ENCODE measurements around the gene LBX1.
A peak's percentile ranks its signal among the peaks of the same experiment; 100 is the strongest.

LBX1 gene, protein sequence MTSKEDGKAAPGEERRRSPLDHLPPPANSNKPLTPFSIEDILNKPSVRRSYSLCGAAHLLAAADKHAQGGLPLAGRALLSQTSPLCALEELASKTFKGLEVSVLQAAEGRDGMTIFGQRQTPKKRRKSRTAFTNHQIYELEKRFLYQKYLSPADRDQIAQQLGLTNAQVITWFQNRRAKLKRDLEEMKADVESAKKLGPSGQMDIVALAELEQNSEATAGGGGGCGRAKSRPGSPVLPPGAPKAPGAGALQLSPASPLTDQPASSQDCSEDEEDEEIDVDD

DNA sequence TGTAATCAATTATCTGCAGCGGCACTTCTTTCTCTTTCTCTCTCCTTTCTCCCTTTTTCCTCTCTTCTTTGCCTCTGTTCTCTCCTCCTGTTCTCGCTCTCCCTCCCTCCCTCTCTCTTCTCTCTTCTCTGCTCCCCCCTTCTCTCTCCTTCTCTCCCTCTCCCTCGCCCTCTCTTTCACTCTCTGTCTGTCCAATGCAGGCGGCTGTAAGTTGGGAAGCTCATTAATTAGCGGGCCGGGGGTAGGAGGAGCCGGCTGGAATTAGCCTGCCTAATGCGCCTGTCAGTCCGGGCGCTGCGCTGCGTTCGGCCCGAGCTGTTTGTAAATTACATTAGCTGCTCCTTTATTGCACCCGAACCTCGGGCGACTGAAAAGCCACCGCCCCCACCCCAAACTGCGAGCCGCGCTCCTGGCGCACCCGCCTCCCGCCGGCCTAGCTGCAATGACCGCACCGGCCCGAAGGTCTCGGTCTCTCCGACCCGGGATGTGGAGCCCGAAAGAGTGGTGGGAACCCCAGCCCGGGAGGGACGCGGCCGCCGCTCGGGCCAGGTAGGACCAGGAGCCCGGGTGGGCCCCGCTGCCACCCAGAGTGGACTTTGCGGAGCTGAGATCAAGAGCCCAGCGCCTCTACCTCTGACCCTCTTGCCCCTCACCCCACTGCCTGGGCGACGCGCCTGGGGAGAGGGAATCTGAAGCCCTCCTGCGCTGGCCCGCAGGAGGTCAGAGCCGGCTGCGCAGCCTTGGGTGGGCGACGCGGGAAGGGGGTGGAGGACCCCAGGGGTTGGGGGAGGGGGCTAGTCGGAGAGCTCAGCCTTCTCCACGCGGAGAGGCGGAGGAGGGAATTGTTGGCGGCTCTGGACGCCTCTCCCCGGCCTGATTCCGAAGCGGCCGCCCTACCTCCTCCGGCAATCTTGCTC, at the start of gene LBX1:
Gene LBX1, minus strand, starts transcription at position 198 of the 917 bp plus-strand sequence. CDS start 648 bp downstream, outside the sequence.
- TF ChIP-seq, protein P1, sequence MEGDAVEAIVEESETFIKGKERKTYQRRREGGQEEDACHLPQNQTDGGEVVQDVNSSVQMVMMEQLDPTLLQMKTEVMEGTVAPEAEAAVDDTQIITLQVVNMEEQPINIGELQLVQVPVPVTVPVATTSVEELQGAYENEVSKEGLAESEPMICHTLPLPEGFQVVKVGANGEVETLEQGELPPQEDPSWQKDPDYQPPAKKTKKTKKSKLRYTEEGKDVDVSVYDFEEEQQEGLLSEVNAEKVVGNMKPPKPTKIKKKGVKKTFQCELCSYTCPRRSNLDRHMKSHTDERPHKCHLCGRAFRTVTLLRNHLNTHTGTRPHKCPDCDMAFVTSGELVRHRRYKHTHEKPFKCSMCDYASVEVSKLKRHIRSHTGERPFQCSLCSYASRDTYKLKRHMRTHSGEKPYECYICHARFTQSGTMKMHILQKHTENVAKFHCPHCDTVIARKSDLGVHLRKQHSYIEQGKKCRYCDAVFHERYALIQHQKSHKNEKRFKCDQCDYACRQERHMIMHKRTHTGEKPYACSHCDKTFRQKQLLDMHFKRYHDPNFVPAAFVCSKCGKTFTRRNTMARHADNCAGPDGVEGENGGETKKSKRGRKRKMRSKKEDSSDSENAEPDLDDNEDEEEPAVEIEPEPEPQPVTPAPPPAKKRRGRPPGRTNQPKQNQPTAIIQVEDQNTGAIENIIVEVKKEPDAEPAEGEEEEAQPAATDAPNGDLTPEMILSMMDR (conservative IDR thresholded peaks at IDR 0.05; ENCODE audit: low read length): no peak
- no peak for DNase-seq (ENCODE audit: low read depth)
- no peak within 1 kb of the TSS for H3K4me3 ChIP-seq (ENCODE audit: low read length)

DNA sequence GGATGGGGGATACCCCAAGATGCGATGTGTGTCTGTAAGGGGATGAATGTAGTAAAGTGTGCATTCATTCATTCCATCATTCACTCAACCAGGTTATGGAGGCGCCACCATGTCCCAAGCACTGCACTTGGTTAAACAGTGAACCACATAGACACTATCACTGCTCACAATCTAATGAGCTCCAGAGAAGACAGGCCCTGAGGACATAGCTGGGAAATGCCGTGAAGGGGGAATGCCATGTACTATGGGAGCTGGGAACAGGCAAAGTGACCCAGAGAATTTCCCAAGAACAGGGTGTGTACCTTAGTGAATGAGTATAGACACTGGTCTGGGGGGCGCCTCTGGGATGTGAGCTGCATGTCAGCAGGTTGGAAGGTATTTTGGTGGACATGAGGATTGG, 44.5 kb upstream of the LBX1 start:
- no peak overlapping the region for H3K4me3 ChIP-seq (ENCODE audit: low read length)
- TF ChIP-seq, protein P1 (conservative IDR thresholded peaks at IDR 0.05; ENCODE audit: low read length): no peak
- DNase-seq (ENCODE audit: low read depth): no peak

DNA sequence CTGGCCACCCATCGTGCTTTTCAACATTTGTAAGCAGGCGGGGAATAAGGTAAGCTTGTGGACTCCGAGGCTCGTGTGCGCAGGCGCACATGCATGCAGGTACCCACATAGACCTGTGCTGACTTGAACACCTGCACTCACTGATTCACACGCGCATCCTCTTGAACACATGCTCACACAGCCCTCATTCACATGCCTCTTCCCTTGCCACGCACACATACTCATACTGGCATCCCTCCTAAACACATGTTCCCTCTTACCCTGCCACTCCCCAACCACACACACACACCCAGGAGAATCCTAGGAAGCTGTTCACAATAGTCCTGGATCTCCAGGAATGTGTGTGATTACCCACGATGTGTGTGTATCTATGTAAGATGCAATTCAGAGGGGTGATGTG, 44.1 kb upstream of the LBX1 start:
- peak; percentile 49 for DNase-seq (ENCODE audit: low read depth)
- H3K4me3 ChIP-seq (ENCODE audit: low read length): no peak overlapping the region
- TF ChIP-seq, protein P1 (conservative IDR thresholded peaks at IDR 0.05; ENCODE audit: low read length): no peak

DNA sequence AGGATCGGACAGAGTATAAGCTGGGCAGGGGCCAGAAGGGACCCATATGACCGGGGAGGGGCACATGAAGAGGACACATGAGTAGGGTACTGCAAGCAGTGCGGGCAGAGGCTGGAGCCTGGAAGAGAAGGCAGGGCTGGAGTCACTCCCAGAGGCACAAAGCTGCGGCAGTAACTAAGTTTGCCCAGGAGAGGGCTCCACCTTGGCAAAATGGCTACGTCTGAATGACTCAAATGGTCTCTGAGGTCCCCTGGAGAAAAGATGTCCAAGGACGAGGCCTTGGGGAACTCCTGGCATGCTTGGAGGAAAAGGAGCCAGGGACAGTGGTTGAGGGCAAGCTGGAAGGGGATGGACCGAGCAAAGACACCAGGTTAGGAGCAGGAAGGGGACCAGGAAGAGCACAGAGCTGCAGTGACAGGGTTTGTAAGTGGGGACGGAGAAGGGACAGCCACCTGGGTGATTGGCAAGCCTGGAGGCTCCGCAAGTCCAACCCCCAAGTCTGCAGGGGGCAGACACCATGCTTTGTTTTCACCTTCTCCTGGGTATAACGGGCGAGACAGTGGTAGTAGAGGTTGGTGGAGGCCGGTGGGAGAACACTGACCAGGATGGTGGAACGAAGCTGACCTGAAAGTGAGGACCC, 43.1 kb upstream of the LBX1 start:
- DNase-seq (ENCODE audit: low read depth): peak; percentile 54
- TF ChIP-seq, protein P1 (conservative IDR thresholded peaks at IDR 0.05; ENCODE audit: low read length): peak; percentile 84
- H3K4me3 ChIP-seq (ENCODE audit: low read length): no peak overlapping the region

DNA sequence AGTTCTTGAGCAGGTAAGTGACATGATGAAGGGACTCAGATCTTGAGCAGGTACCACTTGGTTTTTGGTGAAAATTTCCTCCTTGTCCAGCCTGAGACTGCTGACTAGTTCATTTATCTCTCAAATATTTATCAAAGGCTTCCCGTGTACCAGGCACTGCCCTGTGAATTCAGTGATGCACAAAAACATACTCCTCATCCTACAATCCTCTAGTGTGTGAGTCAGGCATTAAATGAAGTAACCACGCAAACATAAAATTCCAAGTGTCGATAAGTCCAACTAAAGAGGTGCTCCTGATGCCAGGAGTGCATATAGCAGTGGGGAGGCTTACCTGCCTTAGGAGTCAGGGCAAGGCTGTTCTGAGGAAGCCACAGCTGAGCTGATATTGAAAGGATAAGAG, 41.5 kb upstream of the LBX1 start:
- no peak overlapping the region for H3K4me3 ChIP-seq (ENCODE audit: low read length)
- DNase-seq (ENCODE audit: low read depth): no peak
- TF ChIP-seq, protein P1 (conservative IDR thresholded peaks at IDR 0.05; ENCODE audit: low read length): no peak

DNA sequence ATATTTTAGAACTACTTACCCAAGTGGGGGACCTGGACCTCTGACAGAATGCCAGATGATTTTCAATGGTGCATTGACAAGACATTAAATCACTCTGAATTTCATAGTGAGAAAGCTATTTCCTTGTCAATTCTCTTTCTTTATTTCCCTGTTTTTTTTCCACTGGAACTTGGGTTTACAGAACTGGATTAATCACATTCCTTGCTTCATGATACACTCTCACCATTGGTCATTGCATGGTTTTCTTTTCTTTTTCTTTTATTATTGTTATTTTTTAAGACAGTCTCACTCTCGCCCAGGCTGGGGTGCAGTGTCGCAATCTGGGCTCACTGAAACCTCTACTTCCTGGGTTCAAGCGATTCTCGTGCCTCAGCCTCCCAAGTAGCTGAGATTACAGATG, 38.5 kb upstream of the LBX1 start:
- TF ChIP-seq, protein P1 (conservative IDR thresholded peaks at IDR 0.05; ENCODE audit: low read length): no peak
- DNase-seq (ENCODE audit: low read depth): no peak
- no peak overlapping the region for H3K4me3 ChIP-seq (ENCODE audit: low read length)

Data from AG10803 (cell line).